Measurements from ENCODE around the gene FUT8. TPM values are rescaled to one million over a fixed set of nuclear protein-coding genes. Genes with fewer than 3 reads are reported as not detected.

FUT8 gene
- total RNA-seq, 1 donor from 2014 or later, result 7.8 TPM

GRCh38 chr14:65792208-65792905, 379.8 kb downstream of the FUT8 start:
- no peak overlapping the region for H3K4me3 ChIP-seq
- H3K27ac ChIP-seq (replicated peaks), result no peak overlapping the region
- intact Hi-C loops (cut with micrococcal nuclease), result no loop called here
- no peaks in the 10 kb centered on the region for H3K9me3 ChIP-seq (replicated peaks)
- no peak for DNase-seq
- no peaks in the 10 kb centered on the region for H3K4me1 ChIP-seq
- no peaks in the 10 kb centered on the region for H3K36me3 ChIP-seq
- H3K27me3 ChIP-seq (ENCODE audit: low read depth), result peaks cover 49% of the 10 kb centered on the region
- no peak for TF ChIP-seq CTCF (IDR thresholded peaks at IDR 0.05; ENCODE audit: borderline replicate concordance)

Small RNAs within 50 kb of the gene (microRNA-seq; reads per million reads assigned to microRNA genes)
- gene MIR625, result 1.2 reads per million
